ENCODE measurements around the gene ADCY9.
"Not testable (repeated sequence)": the region's sequence is repeated elsewhere in the genome, so short reads cannot be mapped to it uniquely, and the experiment has no call there.

ADCY9 gene

DNA sequence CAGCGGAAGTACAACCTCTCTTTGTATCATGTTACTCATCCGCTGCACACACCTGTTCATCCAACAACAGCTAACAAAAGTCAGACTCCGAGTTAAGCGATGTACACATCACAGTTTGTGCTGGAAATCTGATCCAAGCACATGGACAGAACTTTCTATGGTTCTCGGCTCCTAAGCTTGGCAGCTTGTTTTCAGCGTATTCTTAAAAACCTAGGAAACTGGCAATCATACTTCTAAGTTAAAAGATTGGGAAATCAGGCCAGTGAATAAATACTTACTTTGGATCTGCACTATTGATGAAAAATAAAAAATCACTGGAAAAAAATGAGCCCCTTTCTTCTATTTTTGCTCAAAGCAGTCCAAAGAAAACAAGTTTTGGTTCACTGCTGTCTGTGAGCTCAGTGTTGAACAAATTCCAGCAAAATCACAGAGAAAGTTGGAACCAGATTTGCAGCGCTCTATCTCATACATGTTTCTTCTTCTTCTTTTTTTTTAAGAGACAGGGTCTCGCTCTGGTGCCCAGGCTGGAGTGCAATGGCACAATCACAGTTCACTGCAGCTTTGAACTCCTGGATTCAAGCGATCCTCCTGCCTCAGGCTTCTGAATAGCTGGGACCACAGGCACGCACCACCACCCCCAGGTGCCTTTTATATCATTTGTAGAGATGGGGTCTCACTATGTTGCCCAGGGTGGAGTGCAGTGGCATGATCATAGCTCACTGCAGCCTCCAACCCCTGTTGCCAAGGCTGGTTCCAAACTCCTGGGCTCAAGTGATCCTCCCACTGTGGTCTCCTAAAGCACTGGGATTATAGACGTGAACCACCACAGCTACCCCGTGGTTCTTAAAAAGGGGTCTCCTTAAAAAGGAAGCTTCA lies 164.1 kb downstream of the ADCY9 start:
- H3K36me3 Mint-ChIP-seq (ENCODE audit: low read depth): no peaks in the 10 kb centered on the region
- no peaks in the 10 kb centered on the region for H3K4me1 Mint-ChIP-seq (ENCODE audit: low read depth)
- H3K9me3 Mint-ChIP-seq: no peaks in the 10 kb centered on the region
- peaks cover 48% of the 10 kb centered on the region for H3K27me3 Mint-ChIP-seq (ENCODE audit: low read depth)
- no peak overlapping the region for H3K27ac Mint-ChIP-seq
- H3K4me3 Mint-ChIP-seq: no peak overlapping the region

DNA sequence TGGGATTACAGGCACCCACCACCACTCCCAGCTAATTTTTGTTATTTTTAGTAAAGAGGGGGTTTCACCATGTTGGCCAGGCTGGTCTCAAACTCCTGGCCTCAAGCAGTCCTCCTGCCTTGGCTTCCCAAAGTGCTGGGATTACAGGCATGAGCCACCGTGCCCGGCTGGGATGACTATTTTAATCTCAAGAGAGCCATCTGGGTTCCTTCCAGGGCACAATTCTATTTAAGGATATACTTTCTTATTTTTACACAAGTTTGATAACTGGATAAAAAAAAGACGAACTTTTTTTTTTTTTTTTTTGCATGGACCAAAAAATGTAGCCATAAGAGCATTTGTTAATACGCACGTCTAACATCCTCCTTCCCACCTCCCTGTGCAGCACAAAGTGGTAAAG lies 164.9 kb downstream of the ADCY9 start:
- H3K4me1 Mint-ChIP-seq (ENCODE audit: low read depth); H3K27ac Mint-ChIP-seq; H3K9me3 Mint-ChIP-seq; H3K4me3 Mint-ChIP-seq; H3K36me3 Mint-ChIP-seq (ENCODE audit: low read depth): not testable (repeated sequence)
- peaks cover 40% of the 10 kb centered on the region for H3K27me3 Mint-ChIP-seq (ENCODE audit: low read depth)

DNA sequence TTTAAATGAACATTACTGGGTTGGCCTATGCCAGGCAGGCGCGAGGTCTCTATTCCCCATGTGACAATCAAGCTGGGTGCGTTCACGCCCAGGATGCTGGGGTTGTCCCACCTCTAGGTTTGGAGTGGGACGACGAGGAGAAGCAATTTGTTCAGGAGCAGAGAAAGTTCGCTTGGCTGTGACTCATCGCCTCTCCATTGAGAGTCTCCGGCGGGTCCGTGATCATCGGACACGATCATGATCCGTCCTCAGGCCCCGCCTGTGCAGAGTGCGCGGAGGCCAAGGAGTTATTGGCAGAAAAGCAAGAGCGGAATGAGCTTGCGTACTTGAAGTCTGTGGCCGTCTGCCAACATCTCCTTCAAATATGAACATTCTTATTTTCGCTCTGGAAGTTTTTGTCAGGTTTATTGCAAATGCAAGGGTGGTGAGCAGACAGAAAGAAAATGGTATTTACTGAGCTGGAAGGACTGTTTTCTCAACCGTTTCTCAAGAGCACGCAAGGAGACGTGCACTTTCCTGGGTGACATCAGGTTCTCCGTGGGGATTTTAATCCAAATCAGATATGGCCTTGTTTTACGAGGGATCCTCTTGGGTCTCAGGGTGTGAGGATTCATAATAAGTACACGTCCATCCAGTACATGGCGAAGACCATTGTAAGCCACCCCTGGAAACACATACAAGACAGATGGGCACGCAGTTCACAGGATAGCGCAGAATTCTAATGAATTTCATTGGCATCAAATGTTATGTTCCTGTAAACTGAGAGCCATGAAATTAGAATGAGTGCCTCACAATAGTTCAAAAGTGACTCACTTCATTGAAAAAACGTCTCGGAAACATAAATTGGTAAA lies 165.7 kb downstream of the ADCY9 start:
- Mint-ChIP-seq H3K36me3 (ENCODE audit: low read depth) (no peaks in the 10 kb centered on the region), H3K4me3 (no peak overlapping the region), H3K27ac (no peak overlapping the region), H3K4me1 (ENCODE audit: low read depth) (no peaks in the 10 kb centered on the region), H3K27me3 (ENCODE audit: low read depth) (peaks cover 34% of the 10 kb centered on the region), H3K9me3 (no peaks in the 10 kb centered on the region)

DNA sequence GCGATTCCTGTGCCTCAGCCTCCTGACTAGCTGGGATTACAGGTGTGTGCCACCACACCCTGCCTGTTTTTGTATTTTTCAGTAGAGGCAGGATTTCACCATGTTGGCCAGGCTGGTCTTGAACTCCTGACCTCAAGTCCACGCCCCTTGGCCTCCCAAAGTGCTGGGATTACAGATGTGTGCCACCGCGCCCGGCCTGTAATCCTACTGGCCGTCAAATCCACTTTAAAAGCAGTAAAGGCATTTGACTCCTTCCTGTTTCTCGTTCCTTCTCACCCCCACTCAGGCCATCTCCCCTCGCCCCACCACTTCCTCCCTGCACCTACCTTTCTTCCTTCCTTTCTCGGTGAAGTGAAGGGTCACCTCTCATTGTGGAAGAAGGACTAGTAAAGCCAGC lies 166.3 kb downstream of the ADCY9 start:
- Mint-ChIP-seq H3K9me3 (no peaks in the 10 kb centered on the region), H3K36me3 (ENCODE audit: low read depth) (no peaks in the 10 kb centered on the region), H3K4me3 (no peak overlapping the region), H3K4me1 (ENCODE audit: low read depth) (no peaks in the 10 kb centered on the region), H3K27me3 (ENCODE audit: low read depth) (peaks cover 29% of the 10 kb centered on the region), H3K27ac (no peak overlapping the region)

DNA sequence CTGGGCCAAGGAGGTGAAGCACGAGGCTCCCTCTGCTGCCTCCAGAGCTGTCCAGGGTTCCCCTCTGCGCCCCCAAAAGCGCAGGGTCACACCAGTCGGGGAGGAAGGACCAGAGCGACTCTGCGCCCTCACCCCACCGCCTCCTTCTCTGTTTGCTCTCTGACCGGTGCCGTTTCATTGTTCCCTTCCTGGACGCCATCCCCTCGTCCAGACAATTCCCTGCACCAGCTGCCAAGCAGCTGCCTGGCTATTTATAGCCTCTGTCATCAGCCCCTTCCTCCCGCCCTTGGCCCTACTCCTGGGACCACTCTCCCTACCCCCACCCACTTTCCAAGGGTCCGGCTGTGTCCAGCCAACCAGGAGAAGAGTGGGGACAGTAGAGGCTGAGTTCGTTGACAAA lies 167.0 kb downstream of the ADCY9 start:
- H3K27me3 Mint-ChIP-seq (ENCODE audit: low read depth): peaks cover 23% of the 10 kb centered on the region

DNA sequence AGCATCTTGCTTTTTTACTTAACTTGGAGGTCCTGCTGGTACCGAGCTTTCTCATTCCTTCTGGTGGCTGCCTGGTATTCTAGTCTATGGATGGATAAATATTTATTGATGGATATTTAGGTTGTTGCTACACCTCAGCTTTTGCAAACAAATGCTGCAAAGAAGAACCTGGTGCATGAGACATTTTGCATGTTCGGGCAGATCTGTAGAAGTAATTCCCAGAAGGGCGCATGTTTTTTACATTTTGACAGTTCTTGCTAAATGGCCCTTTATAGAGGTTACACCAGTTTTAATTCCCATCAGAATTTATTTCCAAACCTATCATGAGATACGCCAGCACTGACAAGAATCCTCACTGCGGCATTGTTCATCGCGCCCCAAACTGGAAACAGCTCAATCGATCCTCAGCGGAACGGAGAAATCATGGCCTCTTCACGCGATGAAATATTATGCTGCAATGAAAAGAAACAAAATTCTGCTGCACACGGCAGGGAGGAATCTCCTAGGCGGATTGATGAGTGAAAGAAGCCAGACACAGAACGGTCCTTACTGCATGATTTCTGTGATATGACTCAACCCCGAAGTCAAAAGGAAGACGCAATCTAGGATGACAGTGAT lies 167.8 kb downstream of the ADCY9 start:
- H3K9me3 Mint-ChIP-seq: no peaks in the 10 kb centered on the region
- no peak overlapping the region for H3K27ac Mint-ChIP-seq
- no peak overlapping the region for H3K4me3 Mint-ChIP-seq
- no peaks in the 10 kb centered on the region for H3K36me3 Mint-ChIP-seq (ENCODE audit: low read depth)
- H3K27me3 Mint-ChIP-seq (ENCODE audit: low read depth): peaks cover 19% of the 10 kb centered on the region
- H3K4me1 Mint-ChIP-seq (ENCODE audit: low read depth): no peaks in the 10 kb centered on the region

More for the DNA sequence above, 167.0 kb downstream of the ADCY9 start:
- H3K4me1 Mint-ChIP-seq (ENCODE audit: low read depth): no peaks in the 10 kb centered on the region
- H3K4me3 Mint-ChIP-seq: no peak overlapping the region
- no peaks in the 10 kb centered on the region for H3K9me3 Mint-ChIP-seq
- H3K36me3 Mint-ChIP-seq (ENCODE audit: low read depth): no peaks in the 10 kb centered on the region
- no peak overlapping the region for H3K27ac Mint-ChIP-seq

DNA sequence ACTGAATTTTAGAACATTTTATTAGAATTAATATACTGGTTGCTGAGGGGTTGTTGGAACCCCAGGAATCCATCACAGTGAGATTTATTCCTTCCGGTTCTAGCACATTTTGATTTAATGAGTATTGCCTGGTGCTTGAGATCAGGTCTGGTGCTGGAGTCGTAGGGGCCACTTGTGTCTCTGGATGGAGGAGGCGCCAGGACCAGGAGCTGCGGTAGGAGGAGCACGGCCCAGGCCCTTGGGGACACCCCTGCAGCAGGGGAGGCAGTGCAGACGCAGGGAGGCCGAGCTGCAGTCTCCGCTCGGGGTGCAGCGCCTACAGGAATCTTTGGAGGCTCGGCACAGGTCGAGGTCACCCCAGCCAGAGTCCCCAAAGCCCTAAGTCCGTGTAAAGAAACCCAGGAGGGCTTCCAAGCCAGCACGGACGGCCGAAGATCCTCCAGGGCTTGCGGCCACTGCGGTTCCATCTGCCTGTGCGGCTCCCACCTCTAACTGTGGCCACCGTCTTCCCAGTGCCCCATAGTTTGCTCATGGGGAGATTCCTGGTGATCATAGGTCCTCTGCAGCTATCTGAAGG lies 169.6 kb downstream of the ADCY9 start:
- peaks cover 5% of the 10 kb centered on the region for H3K9me3 Mint-ChIP-seq
- H3K4me1 Mint-ChIP-seq (ENCODE audit: low read depth): no peaks in the 10 kb centered on the region
- H3K27me3 Mint-ChIP-seq (ENCODE audit: low read depth): peaks cover 7% of the 10 kb centered on the region
- no peak overlapping the region for H3K27ac Mint-ChIP-seq
- no peaks in the 10 kb centered on the region for H3K36me3 Mint-ChIP-seq (ENCODE audit: low read depth)
- no peak overlapping the region for H3K4me3 Mint-ChIP-seq

DNA sequence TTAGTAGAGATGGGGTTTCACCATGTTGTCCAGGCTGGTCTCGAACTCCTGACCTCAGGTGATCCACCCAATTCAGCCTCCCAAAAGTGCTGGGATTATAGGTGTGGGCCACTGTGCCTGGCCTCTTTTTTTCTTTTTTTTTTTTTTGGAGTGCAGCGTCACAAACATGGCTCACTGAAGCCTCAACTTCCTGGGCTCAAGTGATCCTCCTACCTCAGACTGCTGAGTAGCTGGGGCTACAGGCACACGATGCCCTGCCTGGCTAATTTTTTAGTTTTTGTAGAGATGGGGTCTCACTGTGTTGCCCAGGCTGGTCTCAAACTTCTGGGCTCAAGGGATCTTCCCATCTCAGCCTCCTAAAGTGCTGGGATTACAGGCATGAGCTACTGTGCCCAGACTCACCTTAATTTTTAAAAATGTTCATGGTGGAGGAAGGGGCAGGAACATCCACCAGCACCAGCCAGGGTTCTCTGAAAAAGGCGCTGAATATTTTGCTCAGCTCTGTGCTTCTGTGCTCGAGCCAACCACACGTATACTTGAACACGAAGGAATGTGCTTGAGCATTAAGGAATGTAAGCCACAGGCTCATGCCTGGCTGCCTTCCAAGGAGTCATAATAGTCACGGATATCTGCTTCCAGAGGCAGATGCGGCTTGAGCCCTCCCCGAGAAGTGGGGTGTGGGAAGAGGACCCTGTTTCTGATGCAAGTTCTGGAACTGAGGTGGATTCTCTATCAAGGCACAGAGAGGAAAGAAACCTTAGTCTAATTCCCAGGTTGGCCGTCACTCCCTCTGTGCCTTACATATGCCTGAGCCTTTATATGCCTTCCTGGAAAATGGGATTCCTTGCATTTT lies 170.3 kb downstream of the ADCY9 start:
- H3K4me3 Mint-ChIP-seq: no peak overlapping the region
- peaks cover 5% of the 10 kb centered on the region for H3K27me3 Mint-ChIP-seq (ENCODE audit: low read depth)
- H3K4me1 Mint-ChIP-seq (ENCODE audit: low read depth): no peaks in the 10 kb centered on the region
- no peak overlapping the region for H3K27ac Mint-ChIP-seq
- peaks cover 5% of the 10 kb centered on the region for H3K9me3 Mint-ChIP-seq
- no peaks in the 10 kb centered on the region for H3K36me3 Mint-ChIP-seq (ENCODE audit: low read depth)

DNA sequence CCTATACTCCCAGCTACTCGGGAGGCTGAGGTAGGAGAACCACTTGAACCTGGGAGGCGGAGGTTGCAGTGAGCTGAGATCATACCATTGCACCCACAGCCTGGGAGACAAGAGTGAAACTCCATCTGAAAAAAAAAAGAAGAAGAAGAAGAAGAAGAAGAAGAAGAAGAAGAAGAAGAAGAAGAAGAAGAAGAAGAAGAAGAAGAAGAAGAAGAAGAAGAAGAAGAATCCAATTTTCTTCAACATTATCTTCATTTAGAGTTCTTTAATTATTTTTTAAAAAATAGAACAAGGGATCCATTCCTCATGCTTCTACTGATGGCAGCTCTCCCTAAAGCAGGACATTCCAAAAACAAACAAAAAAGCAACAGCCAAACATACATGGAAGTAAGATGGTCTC lies 171.8 kb downstream of the ADCY9 start:
- H3K27ac Mint-ChIP-seq; H3K36me3 Mint-ChIP-seq (ENCODE audit: low read depth); H3K4me3 Mint-ChIP-seq; H3K4me1 Mint-ChIP-seq (ENCODE audit: low read depth); H3K9me3 Mint-ChIP-seq; H3K27me3 Mint-ChIP-seq (ENCODE audit: low read depth): not testable (repeated sequence)

DNA sequence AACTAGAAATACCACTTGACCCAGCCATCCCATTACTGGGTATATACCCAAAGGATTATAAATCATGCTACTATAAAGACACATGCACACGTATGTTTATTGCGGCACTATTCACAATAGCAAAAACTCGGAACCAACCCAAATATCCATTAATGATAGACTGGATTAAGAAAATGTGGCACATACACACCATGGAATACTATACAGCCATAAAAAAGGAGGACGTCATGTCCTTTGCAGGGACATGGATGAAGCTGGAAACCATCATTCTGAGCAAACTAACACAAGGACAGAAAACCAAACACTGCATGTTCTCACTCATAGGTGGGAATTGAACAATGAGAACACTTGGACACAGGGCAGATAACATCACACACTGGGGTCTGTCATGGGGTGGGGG lies 174.1 kb downstream of the ADCY9 start:
- not testable (repeated sequence) for H3K9me3 Mint-ChIP-seq; H3K4me1 Mint-ChIP-seq (ENCODE audit: low read depth); H3K27me3 Mint-ChIP-seq (ENCODE audit: low read depth); H3K4me3 Mint-ChIP-seq; H3K36me3 Mint-ChIP-seq (ENCODE audit: low read depth); H3K27ac Mint-ChIP-seq

DNA sequence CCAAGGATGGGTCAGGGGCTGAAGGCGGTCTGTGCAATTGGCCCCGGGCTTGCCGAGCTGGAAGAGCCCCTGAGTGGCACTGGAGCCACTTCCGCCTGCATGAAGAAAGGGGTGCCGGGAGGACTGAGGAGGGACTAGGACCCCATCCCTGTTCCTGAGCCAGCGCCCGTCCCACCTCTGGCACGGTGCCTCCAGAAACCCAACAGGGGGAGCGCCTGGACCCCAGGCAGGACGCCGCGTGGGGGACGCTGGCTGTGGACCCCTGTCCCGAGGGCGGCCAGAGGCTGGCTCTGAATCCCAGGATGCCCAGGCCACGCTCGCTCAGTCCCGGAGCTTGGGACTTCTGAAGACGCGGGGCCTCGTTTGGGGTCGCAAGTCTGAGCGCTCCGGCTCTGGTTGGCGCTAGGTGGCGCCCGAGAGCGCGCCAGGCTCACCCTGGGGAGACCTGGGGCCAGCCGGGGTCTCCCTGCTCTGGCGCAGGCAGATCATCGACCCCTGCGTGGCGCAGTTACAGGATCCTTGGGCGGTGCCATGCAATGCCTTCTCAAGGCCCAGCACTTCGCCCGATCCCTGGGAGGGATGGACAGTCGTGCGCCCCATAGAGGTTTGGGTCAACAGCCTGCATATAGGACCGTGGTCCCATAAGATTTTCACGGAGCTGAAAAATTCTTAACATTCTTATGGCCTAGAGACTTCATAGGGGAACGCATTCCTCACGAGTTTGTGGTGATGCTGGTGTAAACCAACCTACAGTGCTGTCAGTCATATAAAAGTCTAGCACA lies 177.2 kb downstream of the ADCY9 start:
- Mint-ChIP-seq H3K4me3 (no peak overlapping the region), H3K27ac (no peak overlapping the region), H3K27me3 (ENCODE audit: low read depth) (no peaks in the 10 kb centered on the region), H3K9me3 (peaks cover 5% of the 10 kb centered on the region), H3K36me3 (ENCODE audit: low read depth) (no peaks in the 10 kb centered on the region), H3K4me1 (ENCODE audit: low read depth) (peaks cover 3% of the 10 kb centered on the region)

DNA sequence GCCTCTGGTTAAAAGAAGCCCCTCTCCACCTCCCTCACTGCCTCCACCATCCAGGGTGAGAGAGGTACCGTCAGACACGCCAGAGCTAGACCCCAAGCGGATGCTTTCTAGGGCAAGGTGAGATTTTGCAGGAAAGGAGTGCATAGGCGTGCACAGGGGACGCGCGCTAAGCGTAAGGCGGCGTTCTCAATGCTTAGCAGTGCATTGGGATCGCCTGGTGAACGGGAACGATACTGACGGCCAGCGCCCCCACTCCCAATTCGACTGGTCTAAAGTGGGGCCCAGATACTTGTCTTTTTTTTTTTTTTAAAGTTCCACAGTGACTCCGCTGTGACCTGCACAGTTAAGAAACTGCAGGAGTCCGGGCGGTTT lies 177.8 kb downstream of the ADCY9 start:
- H3K27ac Mint-ChIP-seq: no peak overlapping the region
- no peak overlapping the region for H3K4me3 Mint-ChIP-seq
- H3K9me3 Mint-ChIP-seq: peaks cover 5% of the 10 kb centered on the region

DNA sequence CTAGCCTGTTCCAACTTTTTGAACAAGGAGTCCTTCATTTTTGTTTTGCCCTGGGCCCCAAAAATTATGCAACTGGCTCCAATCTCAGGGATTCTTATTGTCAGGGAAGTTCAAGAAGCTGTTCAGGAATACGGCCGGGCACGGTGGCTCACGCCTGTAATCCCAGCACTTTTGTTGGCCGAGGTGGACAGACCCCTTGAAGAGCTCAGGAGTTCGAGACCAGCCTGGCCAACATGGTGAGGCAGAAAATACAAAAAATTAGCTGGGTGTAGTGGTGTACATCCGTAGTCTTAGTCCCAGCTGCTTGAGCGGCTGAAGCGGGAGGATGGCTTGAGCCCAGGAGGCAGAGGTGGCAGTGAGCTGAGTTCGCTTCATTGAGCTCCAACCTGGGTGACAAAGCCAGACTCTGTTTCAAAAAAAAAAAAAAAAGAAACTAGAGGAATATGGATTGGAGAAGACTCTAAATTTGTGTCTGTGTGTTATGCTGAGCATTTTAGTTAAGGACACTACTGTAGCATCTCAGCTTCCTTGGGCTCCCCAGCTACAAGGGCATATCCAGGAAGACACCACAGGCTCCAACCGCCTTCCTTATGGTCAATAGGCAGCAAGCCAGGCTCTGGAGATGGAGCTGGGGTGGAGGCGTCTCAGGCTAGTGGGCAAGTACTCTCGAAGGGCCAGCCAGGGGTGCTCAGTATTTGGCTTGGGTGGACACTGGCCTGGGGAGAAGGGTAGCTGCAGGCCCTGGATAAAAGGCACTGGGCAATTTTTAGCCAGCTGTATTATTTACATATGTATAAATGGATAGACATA lies 179.0 kb downstream of the ADCY9 start:
- H3K27ac Mint-ChIP-seq: no peak overlapping the region
- peaks cover 3% of the 10 kb centered on the region for H3K4me1 Mint-ChIP-seq (ENCODE audit: low read depth)
- peaks cover 5% of the 10 kb centered on the region for H3K9me3 Mint-ChIP-seq
- H3K4me3 Mint-ChIP-seq: no peak overlapping the region
- H3K36me3 Mint-ChIP-seq (ENCODE audit: low read depth): no peaks in the 10 kb centered on the region
- H3K27me3 Mint-ChIP-seq (ENCODE audit: low read depth): no peaks in the 10 kb centered on the region

More for the DNA sequence above, 177.8 kb downstream of the ADCY9 start:
- H3K4me1 Mint-ChIP-seq (ENCODE audit: low read depth): peaks cover 3% of the 10 kb centered on the region
- no peaks in the 10 kb centered on the region for H3K36me3 Mint-ChIP-seq (ENCODE audit: low read depth)
- no peaks in the 10 kb centered on the region for H3K27me3 Mint-ChIP-seq (ENCODE audit: low read depth)
